H1 (cell line): ENCODE results near the gene RCC1. TPM values are rescaled to one million over a fixed set of nuclear protein-coding genes. Genes with fewer than 3 reads are reported as not detected.

Experiments used
- CTCF ChIA-PET: fragments of 300-600 bp; sonication (Branson Sonifier 250); formaldehyde crosslinking; loops from one replicate; lab custom pipeline; 2021; ENCODE audit not compliant: partially characterized antibody; lab: Charles Lee
- POLR2A ChIA-PET: fragments of 300-600 bp; sonication (Branson Sonifier 250); formaldehyde crosslinking; loops from one replicate; lab custom pipeline; 2021; ENCODE audit warnings: inconsistent platforms; ENCODE audit not compliant: partially characterized antibody; lab: Charles Lee
- DNase-seq, 2 experiments: peaks; one replicate each; pipeline versions ENCODE4 v3.0.0 to v3.0.0-alpha.2; 2010 to 2022; ENCODE audit warnings: low spot score in 2 of 2, low read depth in 1 of 2, mixed read lengths in 1 of 2
- FAIRE-seq: peaks from 2 replicates; lab custom pipeline; 2011; peaks lifted over from hg19 to GRCh38; lab: Jason Lieb, UNC
- H2AFZ ChIP-seq: 2 replicates; pipeline ENCODE4 v1.8.1; 2012; ENCODE audit warnings: low read length, inconsistent platforms
- H2AK5ac ChIP-seq: 2 replicates; pipeline ENCODE4 v1.6.1; 2013; ENCODE audit warnings: low read depth, low read length
- H2BK120ac ChIP-seq: replicated peaks from 2 replicates; pipeline ENCODE3; 2013; ENCODE audit warnings: low read depth, low read length, inconsistent platforms
- H2BK12ac ChIP-seq: 2 replicates; pipeline ENCODE4 v1.6.1; 2013; ENCODE audit warnings: low read depth, low read length
- H2BK15ac ChIP-seq: 2 replicates; pipeline ENCODE4 v1.6.1; 2013; ENCODE audit warnings: low read length
- H2BK20ac ChIP-seq: 2 replicates; pipeline ENCODE4 v1.6.1; 2013; ENCODE audit warnings: low read length
- H2BK5ac ChIP-seq: 2 replicates; pipeline ENCODE4 v1.6.1; 2013; ENCODE audit warnings: low read depth, low read length
- H3K14ac ChIP-seq: 2 replicates; pipeline ENCODE4 v1.6.1; 2013; ENCODE audit warnings: inconsistent platforms; ENCODE audit not compliant: insufficient read length
- H3K18ac ChIP-seq: 2 replicates; pipeline ENCODE4 v1.6.1; 2013; ENCODE audit warnings: low read length; ENCODE audit errors: extremely low read depth
- H3K23ac ChIP-seq: 2 replicates; pipeline ENCODE4 v1.6.1; 2013; ENCODE audit warnings: inconsistent platforms; ENCODE audit not compliant: insufficient read length
- H3K23me2 ChIP-seq: 2 replicates; pipeline ENCODE4 v1.6.1; 2013; ENCODE audit warnings: low read depth, low read length
- H3K27ac ChIP-seq: 2 replicates; pipeline ENCODE4 v1.6.1; 2011; ENCODE audit warnings: low read depth, low read length, inconsistent platforms
- H3K27me3 ChIP-seq, 4 experiments: replicated peaks in 1 of 4; 1 replicate in 1 of 4; 2 replicates in 3 of 4; pipeline versions ENCODE4 v1.6.1 to v1.8.1; 2011 to 2013; ENCODE audit warnings: low read length in 3 of 4, mild to moderate bottlenecking in 3 of 4, inconsistent platforms in 2 of 4, mixed read lengths in 2 of 4, moderate library complexity in 1 of 4; ENCODE audit not compliant: control insufficient read depth in 3 of 4, insufficient read depth in 3 of 4; ENCODE audit errors: extremely low read depth in 1 of 4
- H3K36me3 ChIP-seq, 4 experiments: 2 replicates each; pipeline versions ENCODE4 v1.6.1 to v1.8.1; 2011 to 2013; ENCODE audit warnings: mild to moderate bottlenecking in 4 of 4, low read length in 3 of 4, moderate library complexity in 2 of 4, control low read depth in 1 of 4, inconsistent platforms in 1 of 4; ENCODE audit not compliant: insufficient read depth in 4 of 4, control insufficient read depth in 2 of 4
- H3K4ac ChIP-seq: replicated peaks from 2 replicates; pipeline ENCODE3; 2013; ENCODE audit warnings: low read length, low read depth, mixed read lengths, inconsistent platforms; ENCODE audit not compliant: insufficient read length
- H3K4me1 ChIP-seq, 4 experiments: replicated peaks in 1 of 4; 1 replicate in 1 of 4; 2 replicates in 3 of 4; pipeline versions ENCODE4 v1.6.1 to v1.8.1; 2011 to 2013; ENCODE audit warnings: low read length in 3 of 4, inconsistent platforms in 2 of 4, mixed read lengths in 1 of 4; ENCODE audit not compliant: insufficient read depth in 4 of 4, control insufficient read depth in 3 of 4
- H3K4me2 ChIP-seq, 2 experiments: 2 replicates each; pipeline versions ENCODE4 v1.6.1 to v1.8.1; 2011 to 2013; ENCODE audit warnings: low read depth in 2 of 2, low read length in 2 of 2, control low read depth in 1 of 2, inconsistent platforms in 1 of 2, mild to moderate bottlenecking in 1 of 2; ENCODE audit not compliant: insufficient read depth in 1 of 2
- H3K4me3 ChIP-seq, 4 experiments: fragments of 200-600, 300-600 bp in 1 of 4; sonication (generic), shearing (Covaris generic), sonication (Bioruptor Twin) in 1 of 4; 2 replicates each; pipeline versions ENCODE4 v1.5.1 to v1.8.1; 2011 to 2016; ENCODE audit warnings: low read length in 4 of 4, low read depth in 3 of 4, control low read depth in 2 of 4, inconsistent platforms in 2 of 4, mild to moderate bottlenecking in 2 of 4, mixed read lengths in 1 of 4, moderate library complexity in 1 of 4; ENCODE audit not compliant: insufficient read depth in 2 of 4; ENCODE audit errors: extremely low read depth in 1 of 4
- H3K56ac ChIP-seq: replicated peaks from 2 replicates; pipeline ENCODE3; 2013; ENCODE audit warnings: low read depth, mild to moderate bottlenecking, mixed read lengths, low read length, inconsistent platforms; ENCODE audit not compliant: insufficient read length
- H3K79me1 ChIP-seq: 2 replicates; pipeline ENCODE4 v1.6.1; 2013; ENCODE audit warnings: low read depth, low read length, control low read depth
- H3K79me2 ChIP-seq, 2 experiments: 2 replicates each; pipeline versions ENCODE4 v1.6.1 to v1.8.1; 2012 to 2013; ENCODE audit warnings: low read length in 2 of 2, mild to moderate bottlenecking in 2 of 2, inconsistent platforms in 1 of 2; ENCODE audit not compliant: insufficient read depth in 2 of 2, control insufficient read depth in 1 of 2
- H3K9ac ChIP-seq, 4 experiments: replicated peaks in 1 of 4; 1 replicate in 1 of 4; 2 replicates in 3 of 4; pipeline versions ENCODE4 v1.6.1 to v1.8.1; 2011 to 2013; ENCODE audit warnings: low read depth in 3 of 4, low read length in 3 of 4, control low read depth in 2 of 4, mild to moderate bottlenecking in 2 of 4, moderate library complexity in 2 of 4, inconsistent platforms in 1 of 4; ENCODE audit errors: extremely low read depth in 1 of 4
- H3K9me3 ChIP-seq, 2 experiments: 2 replicates each; pipeline versions ENCODE4 v1.6.1 to v1.8.1; 2012 to 2013; ENCODE audit warnings: mild to moderate bottlenecking in 2 of 2, moderate library complexity in 2 of 2, control low read depth in 1 of 2, inconsistent platforms in 1 of 2, low read depth in 1 of 2, low read length in 1 of 2, mixed read lengths in 1 of 2; ENCODE audit not compliant: insufficient read depth in 2 of 2
- H4K20me1 ChIP-seq, 2 experiments: replicated peaks in 1 of 2; 2 replicates each; pipeline versions ENCODE3 to v1.8.1; 2011 to 2013; ENCODE audit warnings: inconsistent platforms in 2 of 2, low read length in 2 of 2, mild to moderate bottlenecking in 1 of 2; ENCODE audit not compliant: insufficient read depth in 2 of 2, control insufficient read depth in 1 of 2
- H4K5ac ChIP-seq: 2 replicates; pipeline ENCODE4 v1.6.1; 2013; ENCODE audit warnings: low read length, low read depth, mixed read lengths, inconsistent platforms; ENCODE audit not compliant: insufficient read length
- H4K8ac ChIP-seq: 2 replicates; pipeline ENCODE4 v1.8.0; 2013; ENCODE audit warnings: mild to moderate bottlenecking, moderate library complexity, low read length, inconsistent platforms; ENCODE audit not compliant: insufficient read depth; ENCODE audit errors: extremely low read depth
- H4K91ac ChIP-seq: replicated peaks from 2 replicates; pipeline ENCODE3; 2013; ENCODE audit warnings: low read length, mixed read lengths, inconsistent platforms; ENCODE audit not compliant: insufficient read length
- ATF2 ChIP-seq: IDR thresholded peaks from 2 replicates; pipeline ENCODE4 v1.6.1; 2012; ENCODE audit warnings: low read length, inconsistent platforms
- CHD2 ChIP-seq: IDR thresholded peaks from 2 replicates; pipeline ENCODE4 v1.6.1; 2012; ENCODE audit warnings: low read length, improper control_type of control experiment
- EZH2 ChIP-seq: fragments of 200-600 bp; sonication (generic); IDR thresholded peaks from 2 replicates; pipeline ENCODE4 v1.7.1; 2012; ENCODE audit warnings: low read depth, mild to moderate bottlenecking, moderate library complexity, low read length, inconsistent platforms; ENCODE audit not compliant: severe bottlenecking
- GABPA ChIP-seq: IDR thresholded peaks from 2 replicates; pipeline ENCODE4 v1.6.1; 2011; ENCODE audit warnings: mild to moderate bottlenecking, low read length, moderate library complexity, borderline replicate concordance; ENCODE audit not compliant: insufficient read depth
- HDAC2 ChIP-seq, 2 experiments: fragments of 300-600 bp in 1 of 2; sonication (generic) in 1 of 2; IDR thresholded peaks; 2 replicates each; pipeline ENCODE4 v1.6.1; 2011 to 2012; ENCODE audit warnings: low read depth in 2 of 2, low read length in 2 of 2, mild to moderate bottlenecking in 2 of 2, moderate library complexity in 2 of 2, borderline replicate concordance in 1 of 2, inconsistent platforms in 1 of 2
- KDM5A ChIP-seq: fragments of 200-600 bp; IDR thresholded peaks from 2 replicates; pipeline ENCODE4 v1.7.1; 2012; ENCODE audit warnings: mild to moderate bottlenecking, low read length, inconsistent platforms, mixed read lengths
- RNF2 ChIP-seq: fragments of 200-900, 300-1000 bp; sonication (generic); IDR thresholded peaks from 2 replicates; pipeline ENCODE4 v1.7.1; 2016; ENCODE audit warnings: borderline replicate concordance, low read depth, mild to moderate bottlenecking, antibody characterized with exemption, low read length; ENCODE audit not compliant: poor library complexity, severe bottlenecking; ENCODE audit errors: missing control alignments
- SAP30 ChIP-seq: fragments of 300-600 bp; sonication (generic); IDR thresholded peaks from 2 replicates; pipeline ENCODE4 v1.7.1; 2012; ENCODE audit warnings: low read length, moderate library complexity, mild to moderate bottlenecking, inconsistent platforms; ENCODE audit not compliant: insufficient read depth, insufficient replicate concordance
- SP1 ChIP-seq: IDR thresholded peaks from 2 replicates; pipeline ENCODE4 v1.6.1; 2011; ENCODE audit warnings: low read depth, low read length
- SP2 ChIP-seq: IDR thresholded peaks from 2 replicates; pipeline ENCODE4 v1.6.1; 2012; ENCODE audit warnings: mild to moderate bottlenecking, low read length, inconsistent platforms
- SP4 ChIP-seq: IDR thresholded peaks from 2 replicates; pipeline ENCODE4 v1.6.1; 2012; ENCODE audit warnings: low read length, inconsistent platforms
- TCF12 ChIP-seq: IDR thresholded peaks from 2 replicates; pipeline ENCODE4 v1.6.1; 2011; ENCODE audit warnings: low read depth, mild to moderate bottlenecking, low read length
- ZNF274 ChIP-seq: IDR thresholded peaks from 2 replicates; pipeline ENCODE4 v1.7.0; 2012; ENCODE audit warnings: low read length, borderline replicate concordance; ENCODE audit errors: extremely low read depth
- polyA plus RNA-seq, 7 experiments: library from polyadenylated mRNA; depleted of rRNA in 3 of 7; stranded (reverse) in 5 of 7; unstranded in 2 of 7; fragments of >200 nt in 5 of 7; fragments of 200-250 nt in 2 of 7; gene quantifications; 1 replicate in 5 of 7; 2 replicates in 1 of 7; 4 replicates in 1 of 7; pipeline versions ENCODE4 v1.2.1 to v1.2.3, GENCODE V29; 2011 to 2013; ENCODE audit warnings: missing spikeins in 2 of 7, mixed read lengths in 2 of 7
- total RNA-seq: library from RNA; stranded (reverse); fragmentation: NEBNext Ultra II Directional; extraction: Animal tissue kit (Norgen Biotek cat#: 25700); gene quantifications from 2 replicates; pipeline ENCODE4 v1.2.1, GENCODE V29; 2021

Gene RCC1
- total and polyA plus RNA-seq, 2 of the 8 experiments (the other 6 are each of a cell fraction or from before 2014, with no cell fraction given), result 48.5 to 98.4 TPM

- Histone ChIP-seq H3K27ac (no peak overlapping the region), H2BK15ac (no peak overlapping the region), H4K5ac (no peak overlapping the region), H2BK12ac (no peak overlapping the region), H3K4ac (no peak overlapping the region), H3K79me1 (no peaks in the 10 kb centered on the region), H3K36me3 (peaks cover 24 to 63% (median 52%) of the 10 kb centered on the region in 4 experiments), H3K56ac (no peak overlapping the region), H2BK20ac (no peak overlapping the region), H4K20me1 (peaks cover 0 to 1% of the 10 kb centered on the region in 2 experiments), H2BK120ac (no peak overlapping the region), H3K4me2 (no peak overlapping the region), H4K8ac (no peak overlapping the region), H4K91ac (no peak overlapping the region), H3K9me3 (no peaks in the 10 kb centered on the region), H3K18ac (no peak overlapping the region), H3K23me2 (no peaks in the 10 kb centered on the region), H2BK5ac (no peak overlapping the region), H3K4me3 (no peak overlapping the region), H2AK5ac (no peak overlapping the region), H3K23ac (no peak overlapping the region), H2AFZ (no peak overlapping the region), H3K4me1 (no peaks in the 10 kb centered on the region), H3K14ac (no peak overlapping the region), H3K79me2 (no peaks in the 10 kb centered on the region), H3K27me3 (no peaks in the 10 kb centered on the region), H3K9ac (no peak overlapping the region)
- ChIA-PET CTCF (interaction anchor here (0.6 to 2.4 kb wide), 6 partner anchors 10 to 127 kb away, joined by 3 to 9 read pairs (median 4); no protein-coding TSS in a partner anchor), POLR2A (interaction anchor here (0.6 to 29.3 kb wide), 6 partner anchors 3 to 66 kb away, joined by 3 to 552 read pairs (median 6); partner anchors contain the start of gene TRNAU1AP)
- DNase-seq (no peak), FAIRE-seq (no peak)
- TF ChIP-seq SP2 (no peak), ATF2 (no peak), EZH2 (no peak), SP1 (no peak), HDAC2 (IDR thresholded peaks at IDR 0.05; ENCODE audit: borderline replicate concordance in 1 of 2, low read depth in 2 of 2, low read length in 2 of 2) (no peak), SP4 (no peak), CHD2 (no peak), TCF12 (no peak), ZNF274 (no peak), GABPA (no peak), RNF2 (no peak), SAP30 (no peak), KDM5A (no peak)
Measured at GRCh38 chr1:28564310-28564709, 58.5 kb downstream of the RCC1 start.
